Neural cell (in vitro differentiated cells): ENCODE measurements around the gene SLC17A9. TPM values are rescaled to one million over a fixed set of nuclear protein-coding genes. Genes with fewer than 3 reads are reported as not detected.

Experiments used
- H2AFZ ChIP-seq: fragments of 200-600, 300-800 bp; sonication (generic), shearing (Covaris generic); 2 replicates; pipeline ENCODE4 v1.6.0; 2014; ENCODE audit warnings: low read depth, mild to moderate bottlenecking, antibody characterized with exemption, low read length, moderate library complexity
- H3F3A ChIP-seq: fragments of 200-600 bp; shearing (Covaris generic); 2 replicates; pipeline ENCODE4 v1.6.1; 2016; ENCODE audit warnings: mild to moderate bottlenecking, moderate library complexity, mixed read lengths, antibody characterized with exemption, low read length; ENCODE audit not compliant: insufficient read depth, poor library complexity, severe bottlenecking
- H3K27ac ChIP-seq: fragments of 200-600, 300-800 bp; sonication (generic), shearing (Covaris generic); 2 replicates; pipeline ENCODE4 v1.5.1; 2014; ENCODE audit warnings: mild to moderate bottlenecking, low read length, moderate library complexity
- H3K27me3 ChIP-seq: fragments of 300-800, 200-600 bp; sonication (generic), shearing (Covaris generic); 2 replicates; pipeline ENCODE4 v1.6.0; 2014; ENCODE audit warnings: mild to moderate bottlenecking, low read depth, low read length, moderate library complexity; ENCODE audit not compliant: insufficient read depth
- H3K36me3 ChIP-seq: fragments of 300-800, 200-600 bp; sonication (generic), shearing (Covaris generic); 2 replicates; pipeline ENCODE4 v1.5.1; 2014; ENCODE audit warnings: mild to moderate bottlenecking, antibody characterized with exemption, low read length, moderate library complexity; ENCODE audit not compliant: insufficient read depth
- H3K4me2 ChIP-seq: fragments of 300-800, 200-600 bp; sonication (generic), shearing (Covaris generic); 2 replicates; pipeline ENCODE4 v1.6.0; 2014; ENCODE audit warnings: mild to moderate bottlenecking, low read length
- H3K4me3 ChIP-seq: fragments of 300-800, 200-600 bp; sonication (generic), shearing (Covaris generic); 2 replicates; pipeline ENCODE4 v1.5.1; 2014; ENCODE audit warnings: mild to moderate bottlenecking, low read length, moderate library complexity
- H3K79me2 ChIP-seq: fragments of 200-600 bp; shearing (Covaris generic); replicated peaks from 2 replicates; pipeline ENCODE4 v1.6.0; 2014; ENCODE audit warnings: mild to moderate bottlenecking, low read length, moderate library complexity; ENCODE audit not compliant: insufficient read depth
- H3K9ac ChIP-seq: fragments of 300-800, 200-600 bp; sonication (generic), shearing (Covaris generic); 2 replicates; pipeline ENCODE4 v1.6.1; 2016; ENCODE audit warnings: mild to moderate bottlenecking, low read length, mixed read lengths
- H3K9me2 ChIP-seq: fragments of 200-600 bp; shearing (Covaris generic); 2 replicates; pipeline ENCODE4 v1.6.1; 2016; ENCODE audit warnings: mild to moderate bottlenecking, low read length, mixed read lengths; ENCODE audit not compliant: insufficient read depth
- H3K9me3 ChIP-seq: fragments of 200-600, 300-800 bp; sonication (generic), shearing (Covaris generic); 2 replicates; pipeline ENCODE4 v1.6.1; 2016; ENCODE audit warnings: mild to moderate bottlenecking, mixed run types, low read length, moderate library complexity, mixed read lengths
- H4K20me1 ChIP-seq: fragments of 200-600 bp; shearing (Covaris generic); 2 replicates; pipeline ENCODE4 v1.6.1; 2016; ENCODE audit warnings: mild to moderate bottlenecking, mixed run types; ENCODE audit not compliant: insufficient read depth
- CTCF ChIP-seq: fragments of 450-650 bp; IDR thresholded peaks from 2 replicates; pipeline ENCODE4 v1.5.1; 2014; ENCODE audit warnings: antibody characterized with exemption, mild to moderate bottlenecking, moderate library complexity; ENCODE audit not compliant: poor library complexity, severe bottlenecking
- EP300 ChIP-seq: fragments of 450-650 bp; conservative IDR thresholded peaks from 2 replicates; pipeline ENCODE4 v1.6.1; 2014; ENCODE audit warnings: antibody characterized with exemption, mild to moderate bottlenecking, moderate library complexity; ENCODE audit not compliant: poor library complexity, severe bottlenecking
- EZH2 ChIP-seq: fragments of 200-600, 300-800 bp; shearing (Covaris generic), sonication (generic); IDR thresholded peaks from 2 replicates; pipeline ENCODE4 v1.6.1; 2014; ENCODE audit warnings: antibody characterized with exemption, low read length, borderline replicate concordance, mild to moderate bottlenecking; ENCODE audit not compliant: insufficient read depth, poor library complexity, severe bottlenecking
- MXI1 ChIP-seq: fragments of 450-650 bp; conservative IDR thresholded peaks from 2 replicates; pipeline ENCODE4 v1.6.1; 2014; ENCODE audit warnings: antibody characterized with exemption, mild to moderate bottlenecking; ENCODE audit not compliant: poor library complexity, severe bottlenecking
- POLR2AphosphoS5 ChIP-seq: IDR thresholded peaks from 2 replicates; pipeline ENCODE4 v1.6.1; 2012
- RAD21 ChIP-seq: fragments of 450-650 bp; conservative IDR thresholded peaks from 2 replicates; pipeline ENCODE4 v1.6.1; 2014; ENCODE audit warnings: antibody characterized with exemption, mild to moderate bottlenecking, moderate library complexity
- SMC3 ChIP-seq: fragments of 450-650 bp; conservative IDR thresholded peaks from 2 replicates; pipeline ENCODE4 v1.6.1; 2014; ENCODE audit warnings: antibody characterized with exemption, mild to moderate bottlenecking, moderate library complexity; ENCODE audit not compliant: poor library complexity
- TAF1 ChIP-seq: IDR thresholded peaks from 2 replicates; pipeline ENCODE4 v1.6.1; 2012; ENCODE audit warnings: low read depth
- polyA plus RNA-seq: library from polyadenylated mRNA; depleted of rRNA; stranded (reverse); fragments of >200 nt; gene quantifications from 2 replicates; pipeline ENCODE4 v1.2.3, GENCODE V29; 2014

Gene SLC17A9
- polyA plus RNA-seq, 1 donor from 2014 or later: not detected

- no peaks in the 10 kb centered on the region for H3F3A ChIP-seq
- H3K36me3 ChIP-seq: no peaks in the 10 kb centered on the region
- no peaks in the 10 kb centered on the region for H3K27me3 ChIP-seq
- H2AFZ ChIP-seq: no peak overlapping the region
- H3K9me3 ChIP-seq: no peaks in the 10 kb centered on the region
- no peak overlapping the region for H3K9ac ChIP-seq
- H3K27ac ChIP-seq: no peak overlapping the region
- no peaks in the 10 kb centered on the region for H3K9me2 ChIP-seq
- H3K79me2 ChIP-seq: no peaks in the 10 kb centered on the region
- no peak overlapping the region for H3K4me3 ChIP-seq
- no peak for TF ChIP-seq MXI1
- TF ChIP-seq EP300: no peak
- TF ChIP-seq POLR2AphosphoS5: no peak
- no peak for TF ChIP-seq RAD21
- no peak for TF ChIP-seq EZH2
- no peak for TF ChIP-seq TAF1
- no peak for TF ChIP-seq SMC3
- no peak for TF ChIP-seq CTCF
- no peak overlapping the region for H3K4me2 ChIP-seq
- no peaks in the 10 kb centered on the region for H4K20me1 ChIP-seq
Observed at GRCh38 chr20:62966212-62967148, 14.0 kb downstream of the SLC17A9 start.

- Histone ChIP-seq H3K9me3 (no peaks in the 10 kb centered on the region), H3F3A (no peaks in the 10 kb centered on the region), H4K20me1 (no peaks in the 10 kb centered on the region), H3K36me3 (no peaks in the 10 kb centered on the region), H3K27ac (no peak overlapping the region), H3K4me2 (no peak overlapping the region), H3K9ac (no peak overlapping the region), H3K79me2 (no peaks in the 10 kb centered on the region), H2AFZ (no peak overlapping the region), H3K27me3 (no peaks in the 10 kb centered on the region), H3K9me2 (no peaks in the 10 kb centered on the region), H3K4me3 (no peak overlapping the region)
- TF ChIP-seq EZH2: no peak
- no peak for TF ChIP-seq TAF1
- no peak for TF ChIP-seq EP300
- TF ChIP-seq CTCF: no peak
Observed at GRCh38 chr20:62967149-62967501, 14.6 kb downstream of the SLC17A9 start.
